Choroid plexus epithelial cell (primary cell): Measurements from ENCODE around the gene NUDT11.

Source experiments
- DNase-seq: peaks from one replicate; pipeline ENCODE4 v3.0.0-alpha.2; 2010; ENCODE audit warnings: low read depth
- H3K4me3 ChIP-seq: 2 replicates; pipeline ENCODE4 v1.5.1; 2011; ENCODE audit warnings: low read depth, mild to moderate bottlenecking, control low read depth, low read length, moderate library complexity
- CTCF ChIP-seq: conservative IDR thresholded peaks from 2 replicates; pipeline ENCODE4 v1.5.1; 2011; ENCODE audit warnings: low read depth, mild to moderate bottlenecking, control low read depth, inconsistent platforms, low read length, moderate library complexity

Gene NUDT11

DNA sequence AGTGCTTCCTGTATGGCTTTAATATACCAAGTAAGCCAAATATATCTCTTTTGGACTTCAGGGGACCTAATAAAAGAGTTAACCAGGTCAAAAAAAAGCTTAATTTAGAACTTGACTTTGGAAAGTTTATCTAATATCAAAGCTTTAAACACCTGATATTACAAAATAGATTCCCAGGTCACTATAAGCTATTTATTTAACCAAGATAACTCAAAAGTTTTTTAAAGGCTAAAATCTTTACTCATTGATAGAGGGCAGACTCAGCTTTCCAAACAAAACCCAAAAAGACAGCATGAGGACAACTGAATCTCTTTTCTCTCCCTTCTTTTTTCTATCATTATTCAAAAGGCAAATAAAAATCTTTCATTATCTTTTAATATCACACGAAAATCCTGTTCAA is 19.5 kb downstream of the NUDT11 start:
- DNase-seq = no peak
- no peak for TF ChIP-seq CTCF
- no peak overlapping the region for H3K4me3 ChIP-seq

DNA sequence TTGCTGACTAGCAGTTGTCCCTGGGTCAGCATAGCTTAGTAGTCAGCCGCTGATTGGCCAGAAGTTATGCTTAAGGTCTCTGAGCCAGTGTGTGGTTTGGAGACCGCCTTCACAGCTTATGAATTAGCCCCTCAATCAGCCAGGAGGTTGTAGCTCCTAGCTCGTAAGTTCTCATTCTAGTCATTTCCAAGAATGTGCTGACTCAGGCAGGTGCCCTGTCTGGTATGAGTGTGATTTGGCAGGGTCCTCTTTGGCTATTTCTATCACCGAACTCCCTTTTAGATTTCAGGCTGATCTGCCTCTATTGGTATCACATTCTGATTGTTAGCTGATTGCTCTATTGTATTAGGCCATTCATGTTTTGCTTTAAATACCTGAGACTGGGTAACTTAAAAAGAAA is 33.1 kb downstream of the NUDT11 start:
- DNase-seq = no peak
- H3K4me3 ChIP-seq = no peak overlapping the region
- TF ChIP-seq CTCF = no peak

- no peak overlapping the region for H3K4me3 ChIP-seq
- peak; percentile 50 for TF ChIP-seq CTCF
- DNase-seq = peak; percentile 54
Measured at GRCh38 chrX:51461053-51462044, 35.0 kb downstream of the NUDT11 start.

DNA sequence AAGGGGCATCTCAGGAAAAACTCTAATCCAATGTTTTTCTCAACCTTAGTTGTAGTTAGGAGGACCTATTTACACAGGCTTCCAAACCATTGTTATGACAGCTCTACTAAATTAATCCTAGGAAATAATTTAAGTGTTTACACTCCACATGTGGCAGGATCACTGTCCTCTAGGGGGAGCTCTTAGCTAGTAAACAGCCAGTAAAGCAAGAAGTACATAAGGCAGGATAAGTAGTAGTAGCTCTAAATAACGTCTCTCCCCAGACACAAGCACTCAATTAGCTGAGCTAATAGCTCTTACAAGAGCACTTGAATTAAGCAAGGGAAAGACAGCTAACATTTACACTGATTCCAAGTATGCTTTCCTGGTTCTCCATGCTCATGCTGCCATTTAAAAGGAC is 37.3 kb downstream of the NUDT11 start:
- TF ChIP-seq CTCF = peak; percentile 59
- DNase-seq = peak; percentile 41
- no peak overlapping the region for H3K4me3 ChIP-seq

- H3K4me3 ChIP-seq = no peak overlapping the region
- DNase-seq = peak; percentile 8
- no peak for TF ChIP-seq CTCF
Measured at GRCh38 chrX:51456814-51457213, 39.6 kb downstream of the NUDT11 start.

DNA sequence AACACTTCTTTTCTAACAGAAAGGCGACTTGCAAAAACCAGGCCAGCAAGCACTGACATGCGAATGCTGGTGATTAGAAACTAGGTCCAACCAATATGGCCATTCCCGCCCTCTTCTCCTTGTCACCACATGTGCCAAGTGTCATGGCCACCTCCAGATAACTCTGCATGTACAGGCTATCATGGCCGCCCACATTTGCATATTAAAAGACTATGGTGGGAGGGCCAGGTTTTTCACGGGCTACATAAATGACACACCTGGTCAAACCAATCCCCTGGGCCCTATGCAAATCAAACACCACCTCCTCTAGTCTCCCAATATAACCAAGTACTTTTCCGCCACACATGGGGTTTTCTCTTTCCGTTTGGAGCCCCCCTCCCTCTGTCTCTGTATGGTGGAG is 40.1 kb downstream of the NUDT11 start:
- TF ChIP-seq CTCF = no peak
- DNase-seq = no peak
- no peak overlapping the region for H3K4me3 ChIP-seq

DNA sequence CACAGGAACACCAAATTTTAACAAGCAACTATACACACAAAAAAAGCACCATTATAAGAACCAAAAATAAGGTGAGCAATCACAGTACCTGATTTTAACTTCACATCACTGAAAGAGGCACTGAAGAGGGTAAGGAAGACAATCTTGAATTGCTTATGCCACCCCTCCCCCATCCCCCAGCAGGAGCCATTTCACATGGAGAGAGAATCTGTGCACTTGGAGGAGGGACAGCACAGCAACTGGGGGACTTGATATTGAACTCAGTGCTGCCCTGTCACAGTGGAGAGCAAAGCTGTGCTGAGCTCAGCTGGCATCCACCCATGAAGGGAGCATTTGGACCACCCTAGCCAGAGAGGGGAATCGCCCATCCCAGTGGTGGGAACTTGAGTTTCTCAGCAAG is 56.0 kb downstream of the NUDT11 start:
- TF ChIP-seq CTCF = no peak
- no peak overlapping the region for H3K4me3 ChIP-seq

More for the DNA sequence above, 56.0 kb downstream of the NUDT11 start:
- DNase-seq = no peak
